ENCODE results near the gene TTC29. TPM values are rescaled to one million over a fixed set of nuclear protein-coding genes. Genes with fewer than 3 reads are reported as not detected.

The TTC29 gene
- total RNA-seq, result not detected in 2 replicates

GRCh38 chr4:146945556-146946374 lies at the start of gene TTC29:
TTC29 (minus strand) TSS chr4:146945864; CDS start chr4:146939895, 5,969 bp downstream.

All from hair follicular keratinocyte (primary cell).